Measurements from ENCODE around the gene PLEKHA6. TPM values are rescaled to one million over a fixed set of nuclear protein-coding genes. Genes with fewer than 3 reads are reported as not detected.

PLEKHA6 gene
- total RNA-seq, 4 donors from 2014 or later, result 3.7 to 15.4 (median 12.8) TPM

GRCh38 chr1:204349602-204350001 is 10.1 kb downstream of the PLEKHA6 start:
- Histone ChIP-seq H3K4me1 (peaks cover 24% of the 10 kb centered on the region), H3K27ac (no peak overlapping the region), H3K36me3 (no peaks in the 10 kb centered on the region), H3K4me3 (no peak overlapping the region), H3K9me3 (no peaks in the 10 kb centered on the region), H3K27me3 (no peaks in the 10 kb centered on the region)
- TF ChIP-seq POLR2A (IDR thresholded peaks at IDR 0.05) (no peak), POLR2AphosphoS5 (IDR thresholded peaks at IDR 0.05) (no peak), CTCF (IDR thresholded peaks at IDR 0.05) (no peak), EP300 (IDR thresholded peaks at IDR 0.05) (no peak)
- 82% methylated on average over 7 of the region's 7 CpGs for WGBS
- DNase-seq (ENCODE audit: low spot score in 2 of 2), result no peak

GRCh38 chr1:204348722-204349121 is 11.0 kb downstream of the PLEKHA6 start:
- peaks cover 24% of the 10 kb centered on the region for H3K4me1 ChIP-seq
- TF ChIP-seq POLR2AphosphoS5 (IDR thresholded peaks at IDR 0.05) (no peak), CTCF (IDR thresholded peaks at IDR 0.05) (no peak), EP300 (IDR thresholded peaks at IDR 0.05) (no peak), POLR2A (IDR thresholded peaks at IDR 0.05) (no peak)
- no peak for DNase-seq (ENCODE audit: low spot score in 2 of 2)
- H3K9me3 ChIP-seq, result no peaks in the 10 kb centered on the region
- no peaks in the 10 kb centered on the region for H3K36me3 ChIP-seq
- H3K4me3 ChIP-seq, result no peak overlapping the region
- H3K27ac ChIP-seq, result peak overlapping the region; percentile 46
- no peaks in the 10 kb centered on the region for H3K27me3 ChIP-seq
- WGBS, result 36% methylated on average over 5 of the region's 6 CpGs

GRCh38 chr1:204348242-204348641 is 11.5 kb downstream of the PLEKHA6 start:
- Histone ChIP-seq H3K27me3 (no peaks in the 10 kb centered on the region), H3K27ac (peak overlapping the region; percentile 46), H3K36me3 (no peaks in the 10 kb centered on the region), H3K9me3 (no peaks in the 10 kb centered on the region), H3K4me1 (peaks cover 24% of the 10 kb centered on the region), H3K4me3 (no peak overlapping the region)
- 85% methylated on average over 6 of the region's 6 CpGs for WGBS
- no peak for DNase-seq (ENCODE audit: low spot score in 2 of 2)
- TF ChIP-seq POLR2A (IDR thresholded peaks at IDR 0.05) (no peak), POLR2AphosphoS5 (IDR thresholded peaks at IDR 0.05) (no peak), CTCF (IDR thresholded peaks at IDR 0.05) (no peak), EP300 (IDR thresholded peaks at IDR 0.05) (no peak)

- no peaks in the 10 kb centered on the region for H3K9me3 ChIP-seq
- no peaks in the 10 kb centered on the region for H3K27me3 ChIP-seq
- TF ChIP-seq POLR2A (IDR thresholded peaks at IDR 0.05), result no peak
- TF ChIP-seq EP300 (IDR thresholded peaks at IDR 0.05), result no peak
- TF ChIP-seq CTCF (IDR thresholded peaks at IDR 0.05), result no peak
- no peak for TF ChIP-seq POLR2AphosphoS5 (IDR thresholded peaks at IDR 0.05)
- H3K36me3 ChIP-seq, result no peaks in the 10 kb centered on the region
- WGBS, result 88% methylated on average over 6 of the region's 6 CpGs
- no peak for DNase-seq (ENCODE audit: low spot score in 2 of 2)
- H3K4me1 ChIP-seq, result peaks cover 24% of the 10 kb centered on the region
- no peak overlapping the region for H3K27ac ChIP-seq
- H3K4me3 ChIP-seq, result no peak overlapping the region
Measured at GRCh38 chr1:204345941-204346645, 13.6 kb downstream of the PLEKHA6 start.

GRCh38 chr1:204345438-204345841 is 14.3 kb downstream of the PLEKHA6 start:
- 83% methylated on average over 5 of the region's 5 CpGs for WGBS
- no peaks in the 10 kb centered on the region for H3K36me3 ChIP-seq
- TF ChIP-seq POLR2AphosphoS5 (IDR thresholded peaks at IDR 0.05) (no peak), POLR2A (IDR thresholded peaks at IDR 0.05) (no peak), CTCF (IDR thresholded peaks at IDR 0.05) (no peak), EP300 (IDR thresholded peaks at IDR 0.05) (no peak)
- H3K27ac ChIP-seq, result no peak overlapping the region
- no peaks in the 10 kb centered on the region for H3K27me3 ChIP-seq
- no peaks in the 10 kb centered on the region for H3K9me3 ChIP-seq
- H3K4me3 ChIP-seq, result no peak overlapping the region
- no peak for DNase-seq (ENCODE audit: low spot score in 2 of 2)
- H3K4me1 ChIP-seq, result peaks cover 20% of the 10 kb centered on the region
